ENCODE measurements around the gene DOCK10.

DNA sequence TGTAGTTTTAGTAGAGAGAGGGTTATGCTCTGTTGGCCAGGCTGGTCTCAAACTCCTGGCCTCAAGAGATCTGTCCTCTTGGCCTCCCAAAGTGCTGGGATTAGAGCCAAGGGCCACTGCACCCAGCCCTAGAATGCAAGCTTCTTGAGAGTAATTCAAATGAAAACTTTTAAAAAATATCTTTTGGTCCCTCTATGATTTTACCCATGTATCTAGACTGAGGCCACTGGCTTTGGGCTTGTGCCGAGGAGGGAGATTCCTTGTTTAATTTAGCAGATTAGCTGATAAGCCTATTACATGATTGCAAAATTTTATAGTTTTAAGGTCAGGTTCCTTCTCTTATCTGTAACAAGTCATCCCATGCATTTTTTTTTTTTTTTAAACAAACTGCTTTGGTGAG lies 266.6 kb downstream of the DOCK10 start:
- TF ChIP-seq, protein P1, sequence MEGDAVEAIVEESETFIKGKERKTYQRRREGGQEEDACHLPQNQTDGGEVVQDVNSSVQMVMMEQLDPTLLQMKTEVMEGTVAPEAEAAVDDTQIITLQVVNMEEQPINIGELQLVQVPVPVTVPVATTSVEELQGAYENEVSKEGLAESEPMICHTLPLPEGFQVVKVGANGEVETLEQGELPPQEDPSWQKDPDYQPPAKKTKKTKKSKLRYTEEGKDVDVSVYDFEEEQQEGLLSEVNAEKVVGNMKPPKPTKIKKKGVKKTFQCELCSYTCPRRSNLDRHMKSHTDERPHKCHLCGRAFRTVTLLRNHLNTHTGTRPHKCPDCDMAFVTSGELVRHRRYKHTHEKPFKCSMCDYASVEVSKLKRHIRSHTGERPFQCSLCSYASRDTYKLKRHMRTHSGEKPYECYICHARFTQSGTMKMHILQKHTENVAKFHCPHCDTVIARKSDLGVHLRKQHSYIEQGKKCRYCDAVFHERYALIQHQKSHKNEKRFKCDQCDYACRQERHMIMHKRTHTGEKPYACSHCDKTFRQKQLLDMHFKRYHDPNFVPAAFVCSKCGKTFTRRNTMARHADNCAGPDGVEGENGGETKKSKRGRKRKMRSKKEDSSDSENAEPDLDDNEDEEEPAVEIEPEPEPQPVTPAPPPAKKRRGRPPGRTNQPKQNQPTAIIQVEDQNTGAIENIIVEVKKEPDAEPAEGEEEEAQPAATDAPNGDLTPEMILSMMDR (IDR thresholded peaks at IDR 0.05) = no peak
- TF ChIP-seq POLR2A (IDR thresholded peaks at IDR 0.05) (no peak), EP300 (IDR thresholded peaks at IDR 0.05) (no peak)
